ENCODE data around the gene FOXN1. TPM values are rescaled to one million over a fixed set of nuclear protein-coding genes. Genes with fewer than 3 reads are reported as not detected.

FOXN1 gene
- total and polyA plus RNA-seq, 8 donors: 0.43 to 9.3 (median 2.4) TPM; not detected in 5

GRCh38 chr17:28552176-28552999 is 46.2 kb downstream of the FOXN1 start, which contains the start of gene UNC119:
TSS of gene UNC119 (minus strand) at chr17:28552624. CDS start at chr17:28552557, 67 bp downstream.
- TF ChIP-seq POLR2AphosphoS5 (IDR thresholded peaks at IDR 0.05) (peak in 2 of 3 donors; percentile 69 to 76), EP300 (IDR thresholded peaks at IDR 0.05) (no peak)
- peak within 1 kb of the TSS; percentile 50 to 77 (median 71) for H3K27ac ChIP-seq
- intact Hi-C loops (cut with DNase I; ENCODE audit: low total_unique reads): no loop called here
- peaks cover 36 to 46% (median 44%) of the 10 kb centered on the region in 4 donors for H3K36me3 ChIP-seq
- peak; percentile 85 to 94 for DNase-seq
- WGBS, 5 donors: 1 to 2% (median 2%) methylated on average over 36 to 67 of the region's 67 CpGs
- no peaks in the 10 kb centered on the region for H3K27me3 ChIP-seq
- H3K9me3 ChIP-seq: no peaks in the 10 kb centered on the region
- peaks cover 10 to 54% (median 45%) of the 10 kb centered on the region in 4 donors for H3K4me1 ChIP-seq
- H3K4me3 ChIP-seq: peak within 1 kb of the TSS; percentile 63 to 93 (median 69)

GRCh38 chr17:28553000-28553505 is 46.9 kb downstream of the FOXN1 start:
- H3K4me3 ChIP-seq: peak overlapping the region; percentile 63 to 93 (median 69)
- H3K36me3 ChIP-seq: peaks cover 43 to 48% (median 48%) of the 10 kb centered on the region in 4 donors
- intact Hi-C loops (cut with DNase I; ENCODE audit: low total_unique reads): no loop called here
- WGBS, 5 donors: 90 to 98% (median 92%) methylated on average over 5 of the region's 5 CpGs
- H3K4me1 ChIP-seq: peaks cover 10 to 52% (median 43%) of the 10 kb centered on the region in 4 donors
- TF ChIP-seq POLR2AphosphoS5 (IDR thresholded peaks at IDR 0.05) (no peak), EP300 (IDR thresholded peaks at IDR 0.05) (no peak), POLR2A (IDR thresholded peaks at IDR 0.05) (no peak), CTCF (IDR thresholded peaks at IDR 0.05) (no peak)
- H3K27me3 ChIP-seq: no peaks in the 10 kb centered on the region
- peak overlapping the region in 1 of 5 donors; percentile 76 for H3K27ac ChIP-seq
- H3K9me3 ChIP-seq: no peaks in the 10 kb centered on the region
- no peak for DNase-seq

- Histone ChIP-seq H3K4me3 (no peak overlapping the region), H3K4me1 (peaks cover 9 to 39% (median 36%) of the 10 kb centered on the region in 4 donors), H3K27ac (no peak overlapping the region), H3K36me3 (peaks cover 47 to 63% (median 63%) of the 10 kb centered on the region in 4 donors), H3K9me3 (no peaks in the 10 kb centered on the region), H3K27me3 (no peaks in the 10 kb centered on the region)
- intact Hi-C loops (cut with DNase I; ENCODE audit: low total_unique reads): no loop called here
- 78 to 93% (median 84%) methylated on average over 4 to 6 of the region's 6 CpGs for WGBS, 5 donors
- TF ChIP-seq CTCF (IDR thresholded peaks at IDR 0.05) (no peak), POLR2AphosphoS5 (IDR thresholded peaks at IDR 0.05) (no peak), POLR2A (IDR thresholded peaks at IDR 0.05) (no peak), EP300 (IDR thresholded peaks at IDR 0.05) (no peak)
- DNase-seq: no peak
Observed at GRCh38 chr17:28554565-28554964, 48.4 kb downstream of the FOXN1 start.

GRCh38 chr17:28555022-28555421 is 48.9 kb downstream of the FOXN1 start:
- 92 to 98% (median 95%) methylated on average over 3 of the region's 3 CpGs for WGBS, 5 donors
- H3K4me3 ChIP-seq: no peak overlapping the region
- H3K9me3 ChIP-seq: no peaks in the 10 kb centered on the region
- peaks cover 7 to 35% (median 33%) of the 10 kb centered on the region in 4 donors for H3K4me1 ChIP-seq
- H3K27me3 ChIP-seq: no peaks in the 10 kb centered on the region
- intact Hi-C loops (cut with DNase I; ENCODE audit: low total_unique reads): no loop called here
- no peak for DNase-seq
- no peak for TF ChIP-seq EP300 (IDR thresholded peaks at IDR 0.05)
- TF ChIP-seq POLR2AphosphoS5 (IDR thresholded peaks at IDR 0.05): no peak
- TF ChIP-seq POLR2A (IDR thresholded peaks at IDR 0.05): no peak
- TF ChIP-seq CTCF (IDR thresholded peaks at IDR 0.05): no peak
- H3K36me3 ChIP-seq: peaks cover 51 to 68% (median 67%) of the 10 kb centered on the region in 4 donors
- no peak overlapping the region for H3K27ac ChIP-seq

All from stomach (tissue), 9 donors.